ENCODE data around the gene HOXA1.

DNA sequence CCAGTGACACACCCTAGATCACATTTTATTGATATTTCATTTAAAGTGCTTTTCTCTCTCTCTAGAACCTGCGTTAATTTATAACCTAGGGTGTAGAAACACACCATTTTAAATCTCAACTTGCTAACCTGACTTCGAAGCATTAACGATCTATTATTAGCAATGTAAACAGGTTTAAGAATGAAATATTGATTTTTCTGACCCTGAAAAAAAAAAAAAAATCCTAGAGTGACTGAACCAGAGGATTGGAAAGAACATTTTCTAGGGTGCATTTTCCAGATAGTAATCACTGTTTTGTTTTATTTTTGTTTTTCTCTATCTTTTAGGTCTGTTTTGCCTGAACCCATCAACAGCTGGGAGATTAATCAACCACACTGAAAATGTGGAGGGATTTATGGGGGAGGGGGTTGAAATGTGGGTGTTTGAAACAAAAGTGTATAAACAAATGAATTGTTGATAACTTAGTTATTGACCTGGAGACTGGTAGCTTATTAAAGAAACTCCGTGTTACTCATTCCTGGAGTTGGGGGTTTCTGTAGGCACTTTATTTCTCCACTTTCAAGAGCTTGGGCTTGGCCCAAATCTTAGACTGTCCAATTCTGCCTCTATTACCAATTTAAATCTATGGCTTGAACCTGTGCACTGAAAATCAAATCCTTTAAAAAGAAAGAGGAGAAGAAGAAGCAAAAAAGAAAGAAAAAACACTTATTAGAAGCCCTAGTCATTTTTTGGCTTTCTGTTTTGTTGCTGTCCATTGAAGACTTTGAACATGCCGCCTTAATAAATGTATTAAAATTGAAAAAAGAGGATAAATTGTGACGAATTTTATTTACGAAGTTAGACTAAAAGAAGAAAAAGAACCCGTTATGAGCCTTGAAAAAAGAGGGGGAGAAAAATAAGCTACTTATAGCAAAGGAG, 3.9 kb upstream of the HOXA1 start:
- TF ChIP-seq ZNF521 (tag by site-specific recombination; IDR thresholded peaks at IDR 0.05) (no peak), ZNF274 (IDR thresholded peaks at IDR 0.05; ENCODE audit: low read length) (no peak), ZNF274 (tag by site-specific recombination; IDR thresholded peaks at IDR 0.05; ENCODE audit: borderline replicate concordance) (no peak), ZNF792 (tag by site-specific recombination; IDR thresholded peaks at IDR 0.05) (no peak), KLF9 (tag by site-specific recombination; IDR thresholded peaks at IDR 0.05; ENCODE audit: low read depth) (no peak), PRDM1 (tag by site-specific recombination; IDR thresholded peaks at IDR 0.05) (no peak), ZNF114 (tag by site-specific recombination; IDR thresholded peaks at IDR 0.05) (no peak), PRDM6 (tag by site-specific recombination; IDR thresholded peaks at IDR 0.05) (peak; percentile 27), ZFP41 (tag by site-specific recombination; IDR thresholded peaks at IDR 0.05; ENCODE audit: borderline replicate concordance) (no peak), ZFP37 (tag by site-specific recombination; IDR thresholded peaks at IDR 0.05) (no peak), SP3 (tag by site-specific recombination; IDR thresholded peaks at IDR 0.05) (no peak), ZSCAN23 (tag by site-specific recombination; IDR thresholded peaks at IDR 0.05) (no peak)
- TF ChIP-seq, protein P1, sequence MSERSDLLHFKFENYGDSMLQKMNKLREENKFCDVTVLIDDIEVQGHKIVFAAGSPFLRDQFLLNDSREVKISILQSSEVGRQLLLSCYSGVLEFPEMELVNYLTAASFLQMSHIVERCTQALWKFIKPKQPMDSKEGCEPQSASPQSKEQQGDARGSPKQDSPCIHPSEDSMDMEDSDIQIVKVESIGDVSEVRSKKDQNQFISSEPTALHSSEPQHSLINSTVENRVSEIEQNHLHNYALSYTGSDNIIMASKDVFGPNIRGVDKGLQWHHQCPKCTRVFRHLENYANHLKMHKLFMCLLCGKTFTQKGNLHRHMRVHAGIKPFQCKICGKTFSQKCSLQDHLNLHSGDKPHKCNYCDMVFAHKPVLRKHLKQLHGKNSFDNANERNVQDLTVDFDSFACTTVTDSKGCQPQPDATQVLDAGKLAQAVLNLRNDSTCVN (tag by site-specific recombination; optimal IDR thresholded peaks at IDR 0.05) = no peak
- TF ChIP-seq, protein P2, sequence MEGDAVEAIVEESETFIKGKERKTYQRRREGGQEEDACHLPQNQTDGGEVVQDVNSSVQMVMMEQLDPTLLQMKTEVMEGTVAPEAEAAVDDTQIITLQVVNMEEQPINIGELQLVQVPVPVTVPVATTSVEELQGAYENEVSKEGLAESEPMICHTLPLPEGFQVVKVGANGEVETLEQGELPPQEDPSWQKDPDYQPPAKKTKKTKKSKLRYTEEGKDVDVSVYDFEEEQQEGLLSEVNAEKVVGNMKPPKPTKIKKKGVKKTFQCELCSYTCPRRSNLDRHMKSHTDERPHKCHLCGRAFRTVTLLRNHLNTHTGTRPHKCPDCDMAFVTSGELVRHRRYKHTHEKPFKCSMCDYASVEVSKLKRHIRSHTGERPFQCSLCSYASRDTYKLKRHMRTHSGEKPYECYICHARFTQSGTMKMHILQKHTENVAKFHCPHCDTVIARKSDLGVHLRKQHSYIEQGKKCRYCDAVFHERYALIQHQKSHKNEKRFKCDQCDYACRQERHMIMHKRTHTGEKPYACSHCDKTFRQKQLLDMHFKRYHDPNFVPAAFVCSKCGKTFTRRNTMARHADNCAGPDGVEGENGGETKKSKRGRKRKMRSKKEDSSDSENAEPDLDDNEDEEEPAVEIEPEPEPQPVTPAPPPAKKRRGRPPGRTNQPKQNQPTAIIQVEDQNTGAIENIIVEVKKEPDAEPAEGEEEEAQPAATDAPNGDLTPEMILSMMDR (tag by site-specific recombination; IDR thresholded peaks at IDR 0.05) = no peak

Data from HEK293 (cell line).